Measurements from ENCODE around the gene ELOB. TPM values are rescaled to one million over a fixed set of nuclear protein-coding genes. Genes with fewer than 3 reads are reported as not detected.

Gene ELOB
- total RNA-seq, 1 donor = 195 TPM

GRCh38 chr16:2782583-2783351 is 5.7 kb upstream of the ELOB start:
- no peak overlapping the region for H3K4me3 ChIP-seq (ENCODE audit: insufficient read depth, low read length)
- H3K27ac ChIP-seq (ENCODE audit: low read depth, low read length) = no peak overlapping the region
- peaks cover 7% of the 10 kb centered on the region for H3K4me1 ChIP-seq (ENCODE audit: insufficient read depth, low read length)
- no peaks in the 10 kb centered on the region for H3K9me3 ChIP-seq (ENCODE audit: low read depth, low read length)
- DNase-seq (ENCODE audit: insufficient read length, low spot score, missing footprints) = peak; percentile 47
- H2AFZ ChIP-seq (ENCODE audit: low read length) = no peak overlapping the region
- TF ChIP-seq, protein P1, sequence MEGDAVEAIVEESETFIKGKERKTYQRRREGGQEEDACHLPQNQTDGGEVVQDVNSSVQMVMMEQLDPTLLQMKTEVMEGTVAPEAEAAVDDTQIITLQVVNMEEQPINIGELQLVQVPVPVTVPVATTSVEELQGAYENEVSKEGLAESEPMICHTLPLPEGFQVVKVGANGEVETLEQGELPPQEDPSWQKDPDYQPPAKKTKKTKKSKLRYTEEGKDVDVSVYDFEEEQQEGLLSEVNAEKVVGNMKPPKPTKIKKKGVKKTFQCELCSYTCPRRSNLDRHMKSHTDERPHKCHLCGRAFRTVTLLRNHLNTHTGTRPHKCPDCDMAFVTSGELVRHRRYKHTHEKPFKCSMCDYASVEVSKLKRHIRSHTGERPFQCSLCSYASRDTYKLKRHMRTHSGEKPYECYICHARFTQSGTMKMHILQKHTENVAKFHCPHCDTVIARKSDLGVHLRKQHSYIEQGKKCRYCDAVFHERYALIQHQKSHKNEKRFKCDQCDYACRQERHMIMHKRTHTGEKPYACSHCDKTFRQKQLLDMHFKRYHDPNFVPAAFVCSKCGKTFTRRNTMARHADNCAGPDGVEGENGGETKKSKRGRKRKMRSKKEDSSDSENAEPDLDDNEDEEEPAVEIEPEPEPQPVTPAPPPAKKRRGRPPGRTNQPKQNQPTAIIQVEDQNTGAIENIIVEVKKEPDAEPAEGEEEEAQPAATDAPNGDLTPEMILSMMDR (IDR thresholded peaks at IDR 0.05; ENCODE audit: extremely low read depth, low read depth, low read length) = no peak
- no peak overlapping the region for H3K4me2 ChIP-seq (ENCODE audit: insufficient read depth, low read length)
- H4K20me1 ChIP-seq (ENCODE audit: insufficient read depth, low read length) = no peaks in the 10 kb centered on the region
- H3K36me3 ChIP-seq (ENCODE audit: insufficient read depth, low read length) = no peaks in the 10 kb centered on the region
- H3K79me2 ChIP-seq (ENCODE audit: insufficient read depth, low read length) = peaks cover 12% of the 10 kb centered on the region
- peaks cover 31% of the 10 kb centered on the region for H3K27me3 ChIP-seq (ENCODE audit: insufficient read depth, low read length)

DNA sequence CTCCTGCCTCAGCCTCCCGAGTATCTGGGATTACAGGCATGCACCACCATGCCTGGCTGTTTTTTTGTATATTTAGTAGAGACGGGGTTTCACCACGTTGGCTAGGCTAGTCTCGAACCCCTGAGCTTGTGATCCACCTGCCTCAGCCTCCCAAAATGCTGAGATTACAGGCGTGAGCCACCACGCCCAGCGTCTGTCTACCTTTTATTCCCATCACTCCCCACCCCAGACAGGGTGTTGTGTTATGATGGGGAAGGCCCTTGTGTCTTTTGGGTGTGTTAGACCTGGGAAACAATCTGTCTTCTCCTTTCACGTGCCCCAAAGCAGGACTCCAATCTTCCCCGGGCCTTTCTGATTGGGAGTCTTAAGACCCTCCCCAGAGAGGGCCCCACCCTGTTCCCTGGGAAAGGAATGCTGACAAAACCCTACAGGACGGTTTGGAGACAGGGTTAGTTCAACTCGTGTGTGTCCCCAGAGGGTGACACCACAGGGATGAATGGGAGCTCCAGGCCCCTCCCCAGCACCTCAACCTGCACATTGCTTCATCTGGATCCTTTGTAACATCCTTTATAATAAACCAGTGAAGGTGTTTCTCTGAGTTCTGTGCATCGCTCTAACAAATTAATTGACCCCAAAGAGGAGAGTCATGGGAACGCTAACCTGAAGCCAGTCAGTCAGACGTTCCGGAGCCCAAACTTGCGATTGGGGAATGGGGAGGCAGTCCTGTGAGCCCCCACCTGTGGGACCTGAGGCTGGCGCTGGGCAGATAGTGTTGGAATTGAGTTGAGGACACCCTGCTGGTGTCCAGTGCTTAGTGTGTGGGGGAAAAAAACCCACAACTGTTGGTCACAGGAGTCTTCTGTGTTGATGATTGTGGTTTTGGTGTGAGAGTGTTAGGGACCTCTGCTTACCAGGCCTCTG is 3.2 kb upstream of the ELOB start:
- TF ChIP-seq, protein P1 (IDR thresholded peaks at IDR 0.05; ENCODE audit: extremely low read depth, low read depth, low read length) = no peak

GRCh38 chr16:2779151-2779920 is 2.3 kb upstream of the ELOB start:
- TF ChIP-seq, protein P1 (IDR thresholded peaks at IDR 0.05; ENCODE audit: extremely low read depth, low read depth, low read length) = no peak

More for the DNA sequence above, 3.2 kb upstream of the ELOB start:
- Histone ChIP-seq H3K36me3 (ENCODE audit: insufficient read depth, low read length) (peaks cover 4% of the 10 kb centered on the region), H2AFZ (ENCODE audit: low read length) (no peak overlapping the region), H4K20me1 (ENCODE audit: insufficient read depth, low read length) (peaks cover 13% of the 10 kb centered on the region), H3K9me3 (ENCODE audit: low read depth, low read length) (no peaks in the 10 kb centered on the region), H3K27me3 (ENCODE audit: insufficient read depth, low read length) (peaks cover 12% of the 10 kb centered on the region), H3K4me1 (ENCODE audit: insufficient read depth, low read length) (peaks cover 19% of the 10 kb centered on the region), H3K79me2 (ENCODE audit: insufficient read depth, low read length) (peaks cover 34% of the 10 kb centered on the region), H3K4me3 (ENCODE audit: insufficient read depth, low read length) (no peak overlapping the region), H3K4me2 (ENCODE audit: insufficient read depth, low read length) (no peak overlapping the region), H3K27ac (ENCODE audit: low read depth, low read length) (no peak overlapping the region)
- DNase-seq (ENCODE audit: insufficient read length, low spot score, missing footprints) = no peak

More at GRCh38 chr16:2779151-2779920, 2.3 kb upstream of the ELOB start:
- peaks cover 13% of the 10 kb centered on the region for H3K36me3 ChIP-seq (ENCODE audit: insufficient read depth, low read length)
- no peak overlapping the region for H2AFZ ChIP-seq (ENCODE audit: low read length)
- H3K27ac ChIP-seq (ENCODE audit: low read depth, low read length) = no peak overlapping the region
- DNase-seq (ENCODE audit: insufficient read length, low spot score, missing footprints) = peak; percentile 38
- H3K27me3 ChIP-seq (ENCODE audit: insufficient read depth, low read length) = peaks cover 4% of the 10 kb centered on the region
- H3K79me2 ChIP-seq (ENCODE audit: insufficient read depth, low read length) = peaks cover 43% of the 10 kb centered on the region
- H3K4me3 ChIP-seq (ENCODE audit: insufficient read depth, low read length) = no peak overlapping the region
- H4K20me1 ChIP-seq (ENCODE audit: insufficient read depth, low read length) = peaks cover 13% of the 10 kb centered on the region
- peaks cover 19% of the 10 kb centered on the region for H3K4me1 ChIP-seq (ENCODE audit: insufficient read depth, low read length)
- H3K4me2 ChIP-seq (ENCODE audit: insufficient read depth, low read length) = no peak overlapping the region
- no peaks in the 10 kb centered on the region for H3K9me3 ChIP-seq (ENCODE audit: low read depth, low read length)

Data from osteoblast (primary cell).